Tibial nerve (tissue), 4 donors: ENCODE results near the gene LYSMD2.

Source experiments
- CTCF ChIP-seq, 5 experiments: fragments of 200-600 bp in 3 of 5; fragments of 450-650 bp in 2 of 5; sonication (generic) in 3 of 5; IDR thresholded peaks; one replicate each; pipeline ENCODE4 v1.5.1; 2016 to 2019; ENCODE audit warnings: antibody characterized with exemption in 5 of 5, mild to moderate bottlenecking in 3 of 5, moderate library complexity in 2 of 5
- EP300 ChIP-seq, 2 donors: sonication (generic); formaldehyde crosslinking; IDR thresholded peaks; one replicate each; pipeline ENCODE4 v1.6.1; 2017; ENCODE audit warnings: antibody characterized with exemption in 2 of 2, mild to moderate bottlenecking in 1 of 2

GRCh38 chr15:51696566-51696965 is 40.9 kb downstream of the LYSMD2 start:
- TF ChIP-seq CTCF (IDR thresholded peaks at IDR 0.05) (no peak), EP300 (IDR thresholded peaks at IDR 0.05) (no peak)
